Osteoblast (primary cell): Measurements from ENCODE around the gene PSME4. TPM values are rescaled to one million over a fixed set of nuclear protein-coding genes. Genes with fewer than 3 reads are reported as not detected.

Experiments used
- DNase-seq: peaks from one replicate; pipeline ENCODE4 v3.0.0; 2011; ENCODE audit warnings: low spot score, mixed read lengths; ENCODE audit not compliant: insufficient read length; ENCODE audit errors: missing footprints
- H2AFZ ChIP-seq: 2 replicates; pipeline ENCODE4 v1.6.0; 2011; ENCODE audit warnings: mild to moderate bottlenecking, low read length
- H3K27ac ChIP-seq: 2 replicates; pipeline ENCODE4 v1.5.1; 2011; ENCODE audit warnings: mild to moderate bottlenecking, low read depth, low read length, moderate library complexity
- H3K27me3 ChIP-seq: 2 replicates; pipeline ENCODE4 v1.6.0; 2012; ENCODE audit warnings: mild to moderate bottlenecking, control low read depth, inconsistent platforms, low read length, moderate library complexity; ENCODE audit not compliant: insufficient read depth
- H3K36me3 ChIP-seq: 2 replicates; pipeline ENCODE4 v1.5.1; 2011; ENCODE audit warnings: mild to moderate bottlenecking, low read length, control low read depth, moderate library complexity; ENCODE audit not compliant: insufficient read depth
- H3K4me1 ChIP-seq: 2 replicates; pipeline ENCODE4 v1.5.1; 2011; ENCODE audit warnings: mild to moderate bottlenecking, low read length, control low read depth, moderate library complexity; ENCODE audit not compliant: insufficient read depth
- H3K4me2 ChIP-seq: 2 replicates; pipeline ENCODE4 v1.6.0; 2011; ENCODE audit warnings: mild to moderate bottlenecking, low read length; ENCODE audit not compliant: insufficient read depth
- H3K4me3 ChIP-seq: fragments of 200-600 bp; sonication (generic); 3 replicates; pipeline ENCODE4 v1.5.1; 2012; ENCODE audit warnings: mild to moderate bottlenecking, low read length, inconsistent platforms; ENCODE audit not compliant: insufficient read depth
- H3K79me2 ChIP-seq: 2 replicates; pipeline ENCODE4 v1.6.0; 2012; ENCODE audit warnings: mild to moderate bottlenecking, low read length, control low read depth, inconsistent platforms; ENCODE audit not compliant: insufficient read depth
- H3K9me3 ChIP-seq: 2 replicates; pipeline ENCODE4 v1.5.1; 2011; ENCODE audit warnings: low read depth, low read length, control low read depth
- H4K20me1 ChIP-seq: 2 replicates; pipeline ENCODE4 v1.6.0; 2012; ENCODE audit warnings: mild to moderate bottlenecking, low read length, control low read depth; ENCODE audit not compliant: insufficient read depth
- total RNA-seq: library from RNA; depleted of rRNA; stranded (reverse); fragments of >200 nt; gene quantifications from 2 replicates; pipeline ENCODE4 v1.2.3, GENCODE V29; 2012
- TF ChIP-seq, protein P1 (sequence below): IDR thresholded peaks from 2 replicates; pipeline ENCODE4 v1.5.1; 2011; ENCODE audit warnings: mild to moderate bottlenecking, low read depth, low read length, moderate library complexity; ENCODE audit errors: extremely low read depth

PSME4 gene
- total RNA-seq, 1 donor, result 61.9 TPM

DNA sequence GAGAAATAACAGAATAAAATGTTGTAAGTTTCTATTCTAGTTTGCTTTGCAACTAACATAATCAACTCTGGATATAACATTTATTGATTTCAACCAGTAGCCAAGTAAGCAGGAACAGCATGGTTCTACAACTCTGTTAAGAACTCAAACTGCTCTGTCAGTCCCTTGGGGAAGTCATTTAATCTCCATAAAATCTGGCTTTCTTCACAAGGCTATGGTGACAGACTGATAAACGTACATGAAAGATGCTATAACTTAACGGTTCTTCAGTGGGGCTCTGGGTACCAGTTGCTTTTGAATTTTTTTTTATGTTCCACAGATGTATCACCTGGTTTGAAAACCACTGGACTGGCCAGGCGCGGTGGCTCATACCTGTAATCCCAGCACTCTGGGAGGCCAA, 10.3 kb downstream of the PSME4 start:
- H3K4me3 ChIP-seq, result no peak overlapping the region
- no peaks in the 10 kb centered on the region for H3K27me3 ChIP-seq
- H4K20me1 ChIP-seq, result peaks cover 58% of the 10 kb centered on the region
- H3K79me2 ChIP-seq, result peaks cover 100% of the 10 kb centered on the region
- DNase-seq, result no peak
- no peak overlapping the region for H2AFZ ChIP-seq
- H3K4me1 ChIP-seq, result peaks cover 3% of the 10 kb centered on the region
- H3K27ac ChIP-seq, result no peak overlapping the region
- H3K9me3 ChIP-seq, result no peaks in the 10 kb centered on the region
- TF ChIP-seq, protein P1, sequence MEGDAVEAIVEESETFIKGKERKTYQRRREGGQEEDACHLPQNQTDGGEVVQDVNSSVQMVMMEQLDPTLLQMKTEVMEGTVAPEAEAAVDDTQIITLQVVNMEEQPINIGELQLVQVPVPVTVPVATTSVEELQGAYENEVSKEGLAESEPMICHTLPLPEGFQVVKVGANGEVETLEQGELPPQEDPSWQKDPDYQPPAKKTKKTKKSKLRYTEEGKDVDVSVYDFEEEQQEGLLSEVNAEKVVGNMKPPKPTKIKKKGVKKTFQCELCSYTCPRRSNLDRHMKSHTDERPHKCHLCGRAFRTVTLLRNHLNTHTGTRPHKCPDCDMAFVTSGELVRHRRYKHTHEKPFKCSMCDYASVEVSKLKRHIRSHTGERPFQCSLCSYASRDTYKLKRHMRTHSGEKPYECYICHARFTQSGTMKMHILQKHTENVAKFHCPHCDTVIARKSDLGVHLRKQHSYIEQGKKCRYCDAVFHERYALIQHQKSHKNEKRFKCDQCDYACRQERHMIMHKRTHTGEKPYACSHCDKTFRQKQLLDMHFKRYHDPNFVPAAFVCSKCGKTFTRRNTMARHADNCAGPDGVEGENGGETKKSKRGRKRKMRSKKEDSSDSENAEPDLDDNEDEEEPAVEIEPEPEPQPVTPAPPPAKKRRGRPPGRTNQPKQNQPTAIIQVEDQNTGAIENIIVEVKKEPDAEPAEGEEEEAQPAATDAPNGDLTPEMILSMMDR, result no peak
- H3K4me2 ChIP-seq, result no peak overlapping the region
- peaks cover 7% of the 10 kb centered on the region for H3K36me3 ChIP-seq

DNA sequence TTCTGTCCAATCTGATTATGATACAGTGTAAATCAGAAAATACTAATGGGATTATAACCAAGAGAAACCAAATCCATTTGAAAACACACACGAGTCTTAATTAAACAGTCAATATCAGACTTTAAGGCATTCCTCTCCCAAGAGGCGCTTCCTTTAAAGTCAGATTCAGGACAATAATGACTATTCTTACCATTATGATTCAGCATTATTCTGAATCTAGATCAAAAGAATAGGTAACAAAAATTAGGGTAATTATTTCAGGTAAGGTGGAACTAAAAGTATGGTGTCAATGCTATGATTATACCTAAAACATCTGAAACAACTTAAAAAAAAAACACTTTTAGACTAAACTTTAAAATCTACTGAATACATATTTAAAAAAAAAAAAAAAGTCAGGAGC, 12.3 kb downstream of the PSME4 start:
- Histone ChIP-seq H3K79me2 (peaks cover 99% of the 10 kb centered on the region), H3K9me3 (no peaks in the 10 kb centered on the region), H3K27me3 (no peaks in the 10 kb centered on the region), H4K20me1 (peaks cover 48% of the 10 kb centered on the region), H3K36me3 (peaks cover 7% of the 10 kb centered on the region), H3K4me1 (no peaks in the 10 kb centered on the region), H3K4me2 (no peak overlapping the region), H3K4me3 (no peak overlapping the region), H3K27ac (no peak overlapping the region), H2AFZ (no peak overlapping the region)
- TF ChIP-seq, protein P1, result no peak
- no peak for DNase-seq

DNA sequence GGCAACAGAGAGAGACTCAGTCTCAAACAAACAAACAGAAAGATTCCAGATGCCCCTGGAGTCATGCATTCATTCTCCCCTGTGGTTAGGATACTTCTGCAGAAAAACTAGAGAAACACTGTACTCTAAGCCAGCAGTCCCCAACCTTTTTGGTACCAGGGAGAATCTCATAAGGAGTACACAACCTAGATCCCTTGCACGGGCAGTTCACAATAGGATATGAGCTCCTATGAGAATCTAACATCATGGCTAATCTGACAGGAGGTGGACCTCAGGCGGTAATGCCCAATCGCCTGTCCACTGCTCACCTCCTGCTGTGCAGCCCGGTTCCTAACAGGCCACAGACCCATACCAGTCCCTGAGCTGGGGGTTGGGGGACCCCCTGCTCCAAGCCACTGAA, 18.3 kb downstream of the PSME4 start:
- Histone ChIP-seq H2AFZ (no peak overlapping the region), H3K36me3 (peaks cover 13% of the 10 kb centered on the region), H3K4me3 (no peak overlapping the region), H3K4me2 (no peak overlapping the region), H3K27ac (no peak overlapping the region), H4K20me1 (peaks cover 41% of the 10 kb centered on the region), H3K27me3 (no peaks in the 10 kb centered on the region), H3K79me2 (peaks cover 98% of the 10 kb centered on the region), H3K9me3 (no peaks in the 10 kb centered on the region), H3K4me1 (peaks cover 4% of the 10 kb centered on the region)
- peak; percentile 46 for DNase-seq
- TF ChIP-seq, protein P1, result no peak

DNA sequence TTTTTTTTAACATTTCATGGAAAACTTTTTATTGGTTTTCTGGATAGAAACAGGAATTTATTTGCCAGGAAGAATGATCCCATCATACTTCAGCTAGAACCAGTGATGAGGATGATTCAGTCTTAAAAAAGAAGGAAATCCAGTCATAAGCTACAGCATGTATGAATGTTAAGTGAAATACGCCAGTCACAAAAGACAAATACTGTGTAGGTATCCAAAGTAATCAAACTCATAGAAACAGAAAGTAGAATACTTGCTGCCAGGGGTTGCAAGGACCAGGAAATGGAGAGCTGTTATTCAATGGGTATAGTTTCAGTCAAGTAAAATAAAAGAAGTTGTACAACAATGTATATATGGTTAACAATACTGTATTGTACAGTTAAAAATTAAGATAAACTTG, 21.3 kb downstream of the PSME4 start:
- TF ChIP-seq, protein P1, result no peak
- Histone ChIP-seq H3K9me3 (no peaks in the 10 kb centered on the region), H3K36me3 (peaks cover 30% of the 10 kb centered on the region), H4K20me1 (peaks cover 38% of the 10 kb centered on the region), H2AFZ (no peak overlapping the region), H3K4me1 (peaks cover 8% of the 10 kb centered on the region), H3K27me3 (no peaks in the 10 kb centered on the region), H3K79me2 (peaks cover 91% of the 10 kb centered on the region), H3K4me2 (peak overlapping the region; percentile 20), H3K4me3 (no peak overlapping the region), H3K27ac (peak overlapping the region; percentile 19)
- DNase-seq, result peak; percentile 65
